ENCODE data around the gene RPL10L. TPM values are rescaled to one million over a fixed set of nuclear protein-coding genes. Genes with fewer than 3 reads are reported as not detected.

RPL10L gene
- polyA plus RNA-seq, 4 donors, result 0.47 TPM; not detected in 3

DNA sequence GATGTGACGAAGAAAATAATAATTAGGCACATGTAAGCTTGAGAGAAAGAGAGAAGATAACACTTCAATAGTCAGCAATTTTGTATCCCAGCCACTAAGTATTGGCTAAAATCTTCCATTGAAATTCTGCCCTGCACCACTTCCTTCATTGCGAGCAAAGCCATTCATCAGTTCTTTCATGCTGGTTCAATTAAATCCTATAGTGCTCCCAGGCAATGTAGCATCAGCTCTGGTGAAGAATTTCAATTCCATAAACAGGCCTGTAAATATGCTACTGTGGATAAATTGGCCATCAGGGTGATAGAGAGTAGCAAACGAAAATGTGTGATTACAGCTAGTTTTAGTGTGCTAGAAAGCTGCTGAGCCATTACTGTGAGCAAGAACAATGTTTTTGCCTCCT lies 24.7 kb downstream of the RPL10L start:
- Histone ChIP-seq H3K9me3 (ENCODE audit: control insufficient read depth in 2 of 2, insufficient read depth in 1 of 2, low read depth in 1 of 2, low read length in 1 of 2) (no peaks in the 10 kb centered on the region), H3K27ac (ENCODE audit: low read depth in 1 of 3, low read length in 2 of 3) (no peak overlapping the region), H3K27me3 (ENCODE audit: control insufficient read depth in 3 of 3, insufficient read depth in 3 of 3, low read length in 3 of 3) (no peaks in the 10 kb centered on the region), H3K4me3 (ENCODE audit: low read depth in 1 of 3, low read length in 3 of 3) (no peak overlapping the region), H3K4me1 (ENCODE audit: control insufficient read depth in 3 of 3, insufficient read depth in 2 of 3, low read depth in 1 of 3, low read length in 2 of 3) (no peaks in the 10 kb centered on the region), H3K36me3 (ENCODE audit: control insufficient read depth in 3 of 3, insufficient read depth in 2 of 3, low read depth in 1 of 3, low read length in 3 of 3) (no peaks in the 10 kb centered on the region)
- 62 to 74% (median 72%) methylated on average over 3 of the region's 3 CpGs for WGBS, 3 donors
- FAIRE-seq, result no peak
- no peak for DNase-seq

All from small intestine (tissue), 7 donors.